Panc1 (cell line): Measurements from ENCODE around the gene ITGB2. TPM values are rescaled to one million over a fixed set of nuclear protein-coding genes. Genes with fewer than 3 reads are reported as not detected.

Source experiments
- total RNA-seq: library from RNA; stranded (reverse); gene quantifications from one replicate; pipeline ENCODE4 v1.2.1, GENCODE V29; 2021; ENCODE audit not compliant: unreplicated experiment

The ITGB2 gene
- total RNA-seq, 1 experiment from 2014 or later = 3.0 TPM

Other genes starting within 250 kb of the ITGB2 start
- gene KRTAP12-1, start 238.7 kb downstream of the ITGB2 start, total RNA-seq = not detected
- gene KRTAP10-12, start 223.7 kb downstream of the ITGB2 start, total RNA-seq = not detected
- gene TSPEAR, start 209.3 kb downstream of the ITGB2 start, total RNA-seq = not detected
- gene UBE2G2, start 119.1 kb downstream of the ITGB2 start, total RNA-seq = 77.4 TPM
- 41.4 TPM for gene SUMO3, start 102.8 kb downstream of the ITGB2 start, total RNA-seq
- gene PTTG1IP, start 47.2 kb downstream of the ITGB2 start, total RNA-seq = 226 TPM
- 50.9 TPM for gene SLX9, start 19.1 kb upstream of the ITGB2 start, total RNA-seq
- 15.0 TPM for gene ADARB1, start 153.7 kb upstream of the ITGB2 start, total RNA-seq